GM18499 (cell line): ENCODE results near the gene NUP88.
A peak's percentile ranks its signal among the peaks of the same experiment; 100 is the strongest.
"Not testable (repeated sequence)": the region's sequence is repeated elsewhere in the genome, so short reads cannot be mapped to it uniquely, and the experiment has no call there.

ENCODE experiments used
- ATAC-seq: cut with Tn5 transposase; IDR thresholded peaks from one replicate; pipeline ENCODE4 v1.9.1; 2021; ENCODE audit warnings: moderate number of reproducible peaks; ENCODE audit not compliant: insufficient read depth, unreplicated experiment

The NUP88 gene

DNA sequence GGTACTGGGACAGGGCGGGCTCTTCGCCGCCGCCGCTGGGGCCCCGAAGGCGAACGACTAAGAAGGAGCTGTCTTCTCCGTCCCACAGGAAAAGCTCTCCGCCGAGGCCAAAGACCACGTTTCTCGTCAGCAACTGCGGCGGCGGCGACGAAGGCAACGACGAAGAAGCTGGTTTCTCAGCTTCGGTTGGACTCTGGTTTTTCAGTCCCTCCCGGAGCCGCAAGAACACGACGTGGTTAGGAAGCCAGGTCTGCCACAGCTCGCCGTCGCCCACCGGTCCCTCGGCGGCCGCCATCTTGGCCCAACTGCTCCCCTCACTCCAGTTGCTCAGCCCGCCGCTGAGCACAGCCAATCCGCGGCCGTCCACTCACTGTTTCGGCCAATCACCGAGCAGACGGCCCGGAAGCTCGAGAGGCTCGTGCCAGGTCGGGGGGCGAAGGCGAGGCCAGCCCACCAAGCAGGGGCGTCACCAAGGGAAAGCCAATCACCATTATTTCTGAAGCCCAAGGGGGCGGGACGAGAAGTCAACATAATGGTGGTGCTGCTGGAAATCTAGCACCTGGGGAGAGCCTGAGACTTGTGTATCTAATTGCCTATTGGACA is at the start of gene NUP88:
Gene NUP88 (minus strand): TSS at position 307 of the 603 bp plus-strand sequence. CDS start 12 bp downstream, at position 295.
- peak; percentile 78 for ATAC-seq

DNA sequence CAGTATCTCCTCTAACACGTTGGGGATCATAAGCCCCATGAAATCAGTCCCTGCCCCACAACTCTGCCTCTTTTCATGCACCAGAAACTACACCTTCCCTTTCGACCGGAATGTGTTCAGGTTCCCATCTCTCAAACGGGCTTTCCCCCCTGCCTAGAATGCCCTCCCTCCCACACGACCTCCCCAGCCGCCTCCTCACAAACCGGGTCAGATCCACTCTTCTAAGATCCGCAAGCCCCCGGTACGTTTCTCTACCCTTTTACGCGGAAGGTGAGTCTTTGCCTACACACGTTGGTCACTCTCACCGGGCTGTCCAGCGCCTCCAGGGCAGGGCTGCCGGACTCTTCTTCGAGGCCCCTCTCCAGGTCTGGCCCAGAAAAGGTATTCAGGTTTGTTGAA is 48.6 kb upstream of the NUP88 start:
- ATAC-seq: no peak

- no peak for ATAC-seq
These were observed 48.0 kb upstream of the NUP88 start for GRCh38 chr17:5467416-5467815.

DNA sequence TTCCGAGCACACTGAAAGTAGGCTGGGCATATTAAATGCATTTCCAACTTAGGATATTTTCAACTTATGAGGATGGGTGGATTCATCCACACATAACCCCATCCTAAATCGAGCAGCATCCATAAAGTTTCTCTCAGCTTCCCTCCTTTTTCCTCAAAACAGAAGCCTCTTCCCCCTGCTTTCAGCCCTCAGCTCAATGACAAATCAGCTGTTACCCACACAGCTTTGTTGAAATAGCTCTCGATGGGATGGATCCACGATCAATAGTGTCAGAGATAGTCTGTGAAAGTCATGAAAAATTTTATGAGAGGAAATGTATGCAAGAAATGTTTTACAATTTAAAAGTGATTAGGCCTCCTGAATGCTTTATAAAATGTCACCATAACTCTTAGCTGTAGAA is 46.8 kb upstream of the NUP88 start:
- no peak for ATAC-seq

GRCh38 chr17:5464717-5465507 is 45.5 kb upstream of the NUP88 start:
- ATAC-seq: no peak

DNA sequence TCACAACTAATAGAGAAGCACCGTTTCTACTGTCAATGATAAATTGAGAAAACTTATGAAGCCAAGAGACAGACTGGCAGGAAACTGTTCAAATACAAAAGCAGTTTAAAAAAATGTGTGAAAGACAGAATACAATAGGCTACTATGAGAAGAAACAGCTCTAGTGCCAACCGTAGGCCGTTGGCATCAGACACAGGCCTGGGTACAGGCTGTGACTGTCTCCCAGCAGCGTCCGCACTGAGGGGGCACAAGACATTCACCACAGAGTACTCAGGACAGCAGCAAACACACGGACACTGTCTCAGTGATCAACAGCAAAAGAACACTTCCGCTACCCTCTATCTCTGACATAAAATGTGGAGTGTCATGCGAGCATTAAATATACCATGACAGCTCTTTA is 27.3 kb upstream of the NUP88 start:
- ATAC-seq: no peak

DNA sequence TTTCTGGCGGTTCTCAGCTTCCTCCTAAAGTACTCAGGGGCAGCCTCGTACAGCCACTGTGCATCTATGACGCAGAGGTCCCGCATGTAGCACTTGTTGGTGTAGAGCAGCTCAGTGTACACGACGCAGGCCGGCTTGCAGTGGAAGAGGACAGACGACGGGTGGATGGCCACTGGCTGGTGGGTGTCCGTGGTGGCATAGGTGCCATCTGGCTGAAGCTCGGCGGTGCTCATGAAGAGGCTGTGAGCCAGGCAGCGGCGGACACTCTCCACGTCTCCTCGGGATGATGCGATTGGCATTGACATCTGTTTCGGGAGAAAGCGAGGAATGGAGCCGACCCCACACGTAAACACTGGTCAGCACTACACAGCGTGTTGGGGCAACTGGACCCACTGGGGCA is 24.7 kb upstream of the NUP88 start:
- no peak for ATAC-seq

- no peak for ATAC-seq
These were observed 24.3 kb upstream of the NUP88 start for GRCh38 chr17:5443728-5444127.

DNA sequence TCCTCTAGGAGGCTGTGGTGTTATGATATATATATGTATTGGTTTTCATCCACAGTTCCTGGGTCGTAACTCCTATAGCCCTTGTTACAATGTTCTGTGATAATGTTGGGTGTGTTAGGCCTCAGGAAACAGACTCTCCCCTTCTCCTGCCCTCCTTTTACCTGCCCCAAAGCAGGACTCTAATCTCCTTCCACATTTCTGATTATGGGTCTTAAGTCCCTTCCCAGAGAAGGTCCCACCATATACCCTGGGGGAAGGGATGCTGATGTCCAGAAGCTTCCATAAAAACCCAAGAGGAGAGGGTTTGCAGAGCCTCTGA is 19.9 kb upstream of the NUP88 start:
- no peak for ATAC-seq

- ATAC-seq: peak; percentile 55
These were observed 19.4 kb upstream of the NUP88 start, which contains the start of gene C1QBP for GRCh38 chr17:5438716-5439445. C1QBP (minus strand) TSS chr17:5439155; CDS start chr17:5439073, 82 bp downstream.

- ATAC-seq: no peak
These were observed 18.4 kb upstream of the NUP88 start for GRCh38 chr17:5437721-5438317.

- not testable (repeated sequence) for ATAC-seq
These were observed 16.4 kb upstream of the NUP88 start for GRCh38 chr17:5435781-5436315.

DNA sequence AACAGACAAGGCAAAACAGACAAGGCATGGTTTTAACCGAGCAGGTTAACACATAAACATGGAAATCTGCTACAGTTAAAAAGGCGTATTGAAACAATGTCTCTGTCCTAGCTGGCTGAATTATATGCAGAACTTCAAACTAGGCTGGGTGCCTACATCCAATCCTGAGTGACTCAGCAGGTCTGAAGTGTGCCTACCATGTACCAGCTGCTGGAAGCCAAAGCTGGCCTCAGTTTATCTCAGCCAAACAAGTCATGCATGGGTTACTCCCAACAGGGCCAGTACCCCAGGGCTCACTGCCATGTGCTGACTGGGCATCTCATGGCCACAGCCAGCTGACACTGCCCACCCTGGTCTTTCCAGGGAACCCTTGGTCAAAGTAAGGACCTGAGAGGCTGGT is 15.5 kb upstream of the NUP88 start:
- ATAC-seq: no peak

GRCh38 chr17:5431949-5432556 is 12.6 kb upstream of the NUP88 start:
- ATAC-seq: no peak

GRCh38 chr17:5431234-5431633 is 11.8 kb upstream of the NUP88 start:
- ATAC-seq: not testable (repeated sequence)

GRCh38 chr17:5430413-5430999 is 11.0 kb upstream of the NUP88 start:
- ATAC-seq: no peak

DNA sequence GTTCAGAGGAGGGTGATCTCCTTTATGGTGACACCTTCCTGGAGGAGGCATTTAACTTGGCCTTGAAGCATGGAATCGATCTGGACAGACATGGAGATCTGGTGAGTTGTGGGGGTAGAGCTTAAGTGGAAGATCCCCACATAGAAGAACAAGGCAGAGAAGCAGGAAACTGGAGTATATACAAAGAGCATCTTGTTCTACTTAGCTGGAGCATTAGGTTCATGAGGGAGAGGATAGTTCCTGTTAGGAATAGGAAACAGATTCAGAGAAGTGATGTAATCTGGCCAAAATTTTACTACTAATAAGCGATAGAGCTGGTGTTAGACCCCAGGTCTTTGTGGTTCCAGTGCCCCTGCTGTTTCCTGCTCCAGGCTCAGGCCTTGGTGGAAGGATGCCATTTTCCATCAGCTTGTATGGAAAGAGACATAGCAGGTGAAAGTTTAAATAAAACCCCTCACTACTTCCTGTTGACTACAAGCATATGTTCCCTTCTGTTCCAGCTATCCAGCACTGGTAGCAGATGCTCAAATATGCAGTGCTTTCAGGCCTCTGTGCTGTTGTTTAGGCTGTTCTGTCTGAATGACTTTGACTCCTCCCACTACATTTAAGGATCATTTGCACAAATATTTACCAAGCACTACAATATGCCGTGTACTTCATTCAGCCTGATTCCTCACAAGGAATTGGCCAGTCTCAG is 9.9 kb upstream of the NUP88 start:
- ATAC-seq: no peak

DNA sequence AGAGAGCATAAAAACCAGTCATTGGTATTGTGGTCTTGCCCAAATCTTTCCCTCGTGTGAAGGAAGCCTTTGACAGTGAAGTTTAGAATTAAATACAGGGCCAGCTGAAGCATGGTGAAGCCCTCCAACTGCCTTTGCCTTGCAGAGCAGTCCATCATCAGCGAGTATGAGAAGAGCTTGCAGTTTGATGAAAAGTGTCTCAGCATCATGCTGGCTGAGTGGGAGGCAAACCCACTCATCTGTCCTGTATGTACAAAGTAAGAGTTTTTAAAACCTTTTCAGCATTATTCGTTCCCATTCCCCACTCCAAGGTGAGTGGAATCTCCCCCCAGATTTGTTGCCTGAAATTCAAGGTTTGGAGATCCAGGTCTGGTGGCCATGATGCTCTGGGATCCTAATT is 6.4 kb upstream of the NUP88 start:
- no peak for ATAC-seq

DNA sequence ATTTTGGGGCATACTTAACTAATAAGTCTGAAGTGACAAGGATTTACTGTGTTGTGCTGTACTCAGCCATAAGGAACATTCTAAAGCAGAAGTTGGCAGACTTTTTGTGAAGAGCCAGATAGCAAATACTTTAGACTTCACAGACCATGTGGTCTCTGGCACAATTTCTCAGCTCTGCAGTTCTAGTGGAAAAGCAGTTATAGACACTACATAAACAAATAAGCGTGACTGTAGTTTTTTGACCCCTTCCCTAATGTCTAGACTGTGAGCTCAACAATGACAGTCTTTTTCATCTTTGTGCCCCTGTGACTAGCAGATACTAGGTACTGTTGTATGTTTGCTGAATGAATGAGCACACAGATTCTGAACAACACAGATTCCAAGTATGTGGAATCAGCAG is 5.4 kb upstream of the NUP88 start:
- ATAC-seq: no peak
